GM10847 (cell line): ENCODE results near the gene EPGN.

Experiments used
- POLR2A ChIP-seq: IDR thresholded peaks from 2 replicates; pipeline ENCODE4 v1.6.1; 2011; ENCODE audit not compliant: insufficient read length; ENCODE audit errors: extremely low read depth

EPGN gene, protein sequence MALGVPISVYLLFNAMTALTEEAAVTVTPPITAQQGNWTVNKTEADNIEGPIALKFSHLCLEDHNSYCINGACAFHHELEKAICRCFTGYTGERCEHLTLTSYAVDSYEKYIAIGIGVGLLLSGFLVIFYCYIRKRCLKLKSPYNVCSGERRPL

DNA sequence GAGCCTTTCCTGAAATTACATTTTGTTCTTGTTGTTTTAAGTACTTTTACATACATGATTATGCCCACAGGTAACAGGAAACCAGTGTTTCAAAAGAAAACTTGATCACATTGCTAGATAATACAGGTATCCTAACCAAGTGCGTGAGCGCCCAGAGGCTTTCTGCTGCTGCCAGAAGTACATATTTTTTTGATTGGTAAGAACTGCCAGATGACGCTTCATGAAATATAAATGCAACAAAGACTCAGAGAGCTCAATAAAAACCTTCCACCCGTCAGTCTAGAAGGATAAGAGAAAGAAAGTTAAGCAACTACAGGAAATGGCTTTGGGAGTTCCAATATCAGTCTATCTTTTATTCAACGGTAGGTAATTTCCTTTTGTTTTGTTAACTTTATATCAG, at the start of gene EPGN:
TSS of gene EPGN (plus strand) at position 256 of the 400 bp plus-strand sequence. CDS start at position 320, 64 bp downstream.
- no peak for TF ChIP-seq POLR2A

GRCh38 chr4:74258963-74259362, 49.3 kb upstream of the EPGN start:
- TF ChIP-seq POLR2A, result no peak

DNA sequence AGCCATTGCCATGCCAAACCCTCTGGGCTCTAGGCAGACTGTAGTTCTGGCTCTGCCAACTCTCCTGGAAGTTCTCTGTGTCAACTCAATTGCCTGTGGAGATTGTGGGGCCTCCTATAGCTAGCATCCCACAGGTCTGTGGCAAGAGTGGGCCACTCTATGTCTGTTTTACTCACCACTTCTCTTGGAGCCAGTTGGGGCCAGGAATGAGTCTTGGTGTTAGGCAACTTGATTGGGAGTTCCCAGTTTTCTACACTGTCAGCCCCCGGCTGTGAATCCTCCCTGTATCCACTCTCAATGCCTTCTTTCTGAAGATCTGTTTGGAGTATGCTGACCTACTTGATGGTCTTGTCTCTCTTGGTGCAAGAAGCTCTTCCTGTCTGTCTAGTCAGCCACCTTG, 48.2 kb upstream of the EPGN start:
- TF ChIP-seq POLR2A, result no peak

DNA sequence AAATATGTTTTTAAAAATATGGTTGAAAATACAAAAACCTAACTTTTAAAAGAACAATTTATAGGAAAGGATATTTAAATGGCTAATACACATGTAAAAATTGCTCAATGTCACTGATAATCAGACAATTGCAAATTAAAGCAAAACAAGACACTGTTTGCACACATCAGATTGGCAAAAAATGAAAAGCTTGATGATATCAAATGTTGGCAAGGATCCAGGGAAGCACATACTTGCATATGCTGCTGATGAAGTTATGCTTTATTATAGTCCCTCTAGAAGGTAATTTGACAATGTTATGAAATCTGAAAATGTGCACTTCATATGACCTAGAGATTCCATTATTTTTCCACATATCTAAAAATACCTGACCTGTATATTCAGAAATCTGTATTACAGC, 45.7 kb upstream of the EPGN start:
- TF ChIP-seq POLR2A, result no peak

DNA sequence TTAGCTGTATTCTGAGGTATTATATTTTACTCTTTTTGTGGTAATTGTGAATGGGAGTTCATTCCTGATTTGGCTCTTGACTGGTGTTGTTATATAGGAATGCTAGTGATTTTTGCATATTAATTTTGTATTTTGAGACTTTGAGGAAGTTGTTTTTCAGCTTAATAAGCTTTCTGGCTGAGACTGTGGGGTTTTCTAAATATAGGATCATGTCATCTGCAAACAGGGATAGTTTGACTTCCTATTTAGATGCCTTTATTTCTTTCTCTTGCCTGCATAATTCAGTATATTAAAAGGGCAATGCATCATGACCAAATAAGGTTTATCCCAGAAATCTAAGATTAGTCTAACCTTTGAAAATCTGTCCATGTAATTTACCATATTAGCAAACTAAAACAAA, 44.7 kb upstream of the EPGN start:
- TF ChIP-seq POLR2A, result no peak

GRCh38 chr4:74266081-74266480, 42.2 kb upstream of the EPGN start:
- TF ChIP-seq POLR2A, result no peak

DNA sequence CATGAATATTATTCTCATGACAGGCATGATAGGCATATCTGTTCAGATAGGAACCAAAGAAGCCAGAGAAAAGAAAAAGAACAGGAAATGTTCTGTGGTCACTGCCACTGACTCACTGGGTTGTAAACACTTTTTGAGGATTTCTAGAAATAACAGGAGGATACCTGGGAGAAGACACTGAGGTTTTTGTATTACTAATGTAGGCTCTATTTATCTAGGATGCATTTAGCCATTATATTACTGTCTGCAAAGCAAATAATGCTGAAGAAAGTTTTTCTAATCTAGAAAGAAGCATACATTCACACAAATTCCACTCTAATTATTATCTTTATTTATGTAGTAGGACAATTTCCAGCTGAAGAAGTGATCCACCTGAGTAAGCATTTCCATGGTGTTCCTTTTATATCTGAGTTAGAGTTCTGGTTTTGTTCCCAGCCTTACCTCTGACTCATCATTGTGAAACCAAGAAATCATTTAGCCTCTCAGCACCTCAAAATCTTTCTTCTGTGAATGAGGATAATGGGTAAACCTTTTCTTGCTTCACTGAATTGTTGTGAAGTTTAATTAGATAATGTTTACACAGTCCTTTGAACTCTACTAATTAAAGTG, 40.2 kb upstream of the EPGN start:
- no peak for TF ChIP-seq POLR2A

DNA sequence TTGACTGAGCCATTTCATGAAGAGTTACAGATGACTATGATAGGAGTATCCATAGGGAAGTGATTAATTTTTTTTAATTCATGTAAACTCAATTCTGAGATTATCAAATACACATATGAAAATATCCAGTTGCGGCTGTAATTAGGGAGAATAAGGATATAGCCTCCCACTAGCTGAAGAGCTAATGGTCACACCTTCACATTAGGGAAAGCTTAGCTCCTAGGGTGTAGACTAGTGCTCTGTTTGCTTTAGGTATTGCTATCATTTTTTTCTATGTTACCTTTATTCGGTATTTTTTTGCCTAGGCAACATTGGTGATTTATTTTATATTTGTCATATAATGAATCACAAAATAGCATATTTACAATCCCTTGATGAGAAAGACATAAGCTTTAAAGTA, 39.6 kb upstream of the EPGN start:
- TF ChIP-seq POLR2A, result no peak

- TF ChIP-seq POLR2A, result no peak
Observed at GRCh38 chr4:74278490-74278889, 29.8 kb upstream of the EPGN start.

DNA sequence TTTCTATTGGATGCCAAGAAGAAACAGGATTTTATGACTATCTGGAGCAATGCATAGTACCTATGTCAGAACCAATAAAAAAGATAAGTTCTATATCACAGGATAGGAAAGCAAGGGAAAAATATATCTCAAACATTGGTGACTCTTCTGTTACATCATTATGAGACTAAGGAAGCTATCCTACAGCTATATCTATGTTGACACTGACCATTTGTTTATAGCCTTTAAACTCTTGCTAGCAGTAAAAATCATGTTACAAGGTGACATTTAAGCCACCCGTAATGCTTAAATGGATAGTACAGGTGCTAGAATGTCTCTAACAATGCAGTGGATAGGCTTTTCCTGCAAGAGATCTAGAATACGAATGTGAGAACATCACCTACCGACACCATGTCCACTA, 28.6 kb upstream of the EPGN start:
- no peak for TF ChIP-seq POLR2A

- no peak for TF ChIP-seq POLR2A
Observed at GRCh38 chr4:74282926-74283325, 25.3 kb upstream of the EPGN start.

GRCh38 chr4:74283614-74284013, 24.7 kb upstream of the EPGN start:
- no peak for TF ChIP-seq POLR2A

GRCh38 chr4:74284053-74284452, 24.2 kb upstream of the EPGN start:
- TF ChIP-seq POLR2A, result no peak

DNA sequence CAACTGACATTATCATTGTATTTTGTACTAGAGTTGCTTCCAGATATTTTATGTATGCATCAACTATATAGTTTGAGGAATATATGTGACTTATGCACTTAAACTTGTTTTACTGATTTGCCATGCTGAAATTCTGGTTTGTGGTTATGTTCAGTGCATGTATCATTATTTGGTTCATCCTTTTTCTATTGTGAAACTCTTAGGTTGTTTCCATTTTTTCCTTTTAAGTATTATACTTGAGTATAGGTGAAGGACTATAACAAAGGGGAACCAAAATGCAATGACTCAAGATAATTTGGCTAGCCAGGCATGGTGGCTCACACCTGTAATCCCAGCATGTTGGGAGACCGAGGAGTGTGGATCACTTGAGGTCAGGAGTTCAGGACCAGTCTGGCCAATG, 21.1 kb upstream of the EPGN start:
- no peak for TF ChIP-seq POLR2A

- no peak for TF ChIP-seq POLR2A
Observed at GRCh38 chr4:74287791-74288190, 20.5 kb upstream of the EPGN start.

GRCh38 chr4:74291471-74291870, 16.8 kb upstream of the EPGN start:
- no peak for TF ChIP-seq POLR2A
